H1 (cell line): Measurements from ENCODE around the gene NHLH1. TPM values are rescaled to one million over a fixed set of nuclear protein-coding genes. Genes with fewer than 3 reads are reported as not detected.
A peak's percentile ranks its signal among the peaks of the same experiment; 100 is the strongest.

ENCODE experiments used
- ATF3 ChIP-seq: IDR thresholded peaks from 2 replicates; pipeline ENCODE4 v1.6.1; 2011; ENCODE audit warnings: low read depth, mild to moderate bottlenecking, low read length; ENCODE audit not compliant: insufficient read depth
- CREB1 ChIP-seq: IDR thresholded peaks from 2 replicates; pipeline ENCODE4 v1.6.1; 2012; ENCODE audit warnings: inconsistent platforms
- CTBP2 ChIP-seq: IDR thresholded peaks from 2 replicates; pipeline ENCODE4 v1.7.0; 2011; ENCODE audit warnings: borderline replicate concordance, mild to moderate bottlenecking, moderate library complexity, mixed read lengths, low read length; ENCODE audit not compliant: insufficient read depth, insufficient read length
- CTCF ChIP-seq, 3 experiments: IDR thresholded peaks; 1 replicate in 2 of 3; 2 replicates in 1 of 3; pipeline versions ENCODE4 v1.5.1 to v1.6.1; 2011; ENCODE audit warnings: low read length in 3 of 3, mild to moderate bottlenecking in 3 of 3, inconsistent platforms in 2 of 3, low read depth in 1 of 3, moderate library complexity in 1 of 3; ENCODE audit not compliant: insufficient read depth in 1 of 3; ENCODE audit errors: control extremely low read depth in 1 of 3
- E2F6 ChIP-seq: IDR thresholded peaks from 2 replicates; pipeline ENCODE4 v1.6.1; 2012; ENCODE audit warnings: inconsistent platforms
- EGR1 ChIP-seq: IDR thresholded peaks from 2 replicates; pipeline ENCODE4 v1.6.1; 2011; ENCODE audit warnings: low read depth, low read length, borderline replicate concordance
- FOSL1 ChIP-seq: IDR thresholded peaks from 2 replicates; pipeline ENCODE4 v1.6.1; 2011; ENCODE audit warnings: mild to moderate bottlenecking, low read depth, low read length, moderate library complexity; ENCODE audit not compliant: insufficient read depth
- GTF2F1 ChIP-seq: IDR thresholded peaks from 2 replicates; pipeline ENCODE4 v1.6.1; 2012; ENCODE audit warnings: low read depth, low read length, improper control_type of control experiment, borderline replicate concordance
- JUN ChIP-seq: IDR thresholded peaks from 2 replicates; pipeline ENCODE4 v1.6.1; 2011; ENCODE audit warnings: low read depth, mild to moderate bottlenecking, improper control_type of control experiment, low read length
- KDM4A ChIP-seq: IDR thresholded peaks from one replicate; pipeline ENCODE4 v1.7.1; 2012; ENCODE audit warnings: low read depth, mild to moderate bottlenecking, moderate library complexity, low read length, inconsistent platforms; ENCODE audit not compliant: severe bottlenecking
- MAFK ChIP-seq: IDR thresholded peaks from 2 replicates; pipeline ENCODE4 v1.6.1; 2012; ENCODE audit warnings: low read depth, mild to moderate bottlenecking, improper control_type of control experiment, low read length
- NRF1 ChIP-seq: IDR thresholded peaks from 2 replicates; pipeline ENCODE4 v1.6.1; 2011; ENCODE audit warnings: mild to moderate bottlenecking, low read depth, low read length, improper control_type of control experiment
- POLR2A ChIP-seq, 2 experiments: IDR thresholded peaks; 1 replicate in 1 of 2; 2 replicates in 1 of 2; pipeline ENCODE4 v1.6.1; 2011; ENCODE audit warnings: low read depth in 2 of 2, low read length in 2 of 2, mild to moderate bottlenecking in 2 of 2; ENCODE audit errors: control extremely low read depth in 1 of 2
- SIN3A ChIP-seq, 2 experiments: IDR thresholded peaks in 1 of 2; conservative IDR thresholded peaks in 1 of 2; 2 replicates each; pipeline ENCODE4 v1.6.1; 2011 to 2012; ENCODE audit warnings: low read length in 2 of 2, improper control_type of control experiment in 1 of 2, low read depth in 1 of 2, mild to moderate bottlenecking in 1 of 2
- SP2 ChIP-seq: IDR thresholded peaks from 2 replicates; pipeline ENCODE4 v1.6.1; 2012; ENCODE audit warnings: mild to moderate bottlenecking, low read length, inconsistent platforms
- SP4 ChIP-seq: IDR thresholded peaks from 2 replicates; pipeline ENCODE4 v1.6.1; 2012; ENCODE audit warnings: low read length, inconsistent platforms
- SUZ12 ChIP-seq: fragments of 200-600 bp; sonication (generic); IDR thresholded peaks from 2 replicates; pipeline ENCODE4 v1.6.1; 2012; ENCODE audit warnings: mild to moderate bottlenecking, inconsistent platforms, low read length, moderate library complexity, mixed read lengths
- TBP ChIP-seq: IDR thresholded peaks from 2 replicates; pipeline ENCODE4 v1.6.1; 2011; ENCODE audit warnings: low read depth, low read length, improper control_type of control experiment
- ZNF274 ChIP-seq: IDR thresholded peaks from 2 replicates; pipeline ENCODE4 v1.7.0; 2012; ENCODE audit warnings: low read length, borderline replicate concordance; ENCODE audit errors: extremely low read depth
- polyA plus RNA-seq, 7 experiments: library from polyadenylated mRNA; depleted of rRNA in 3 of 7; stranded (reverse) in 5 of 7; unstranded in 2 of 7; fragments of >200 nt in 5 of 7; fragments of 200-250 nt in 2 of 7; gene quantifications; 1 replicate in 5 of 7; 2 replicates in 1 of 7; 4 replicates in 1 of 7; pipeline versions ENCODE4 v1.2.1 to v1.2.3, GENCODE V29; 2011 to 2013; ENCODE audit warnings: missing spikeins in 2 of 7, mixed read lengths in 2 of 7
- total RNA-seq: library from RNA; stranded (reverse); fragmentation: NEBNext Ultra II Directional; extraction: Animal tissue kit (Norgen Biotek cat#: 25700); gene quantifications from 2 replicates; pipeline ENCODE4 v1.2.1, GENCODE V29; 2021

Gene NHLH1
- total and polyA plus RNA-seq, 2 of the 8 experiments (the other 6 are each of a cell fraction or from before 2014, with no cell fraction given): 0.39 to 0.91 TPM

DNA sequence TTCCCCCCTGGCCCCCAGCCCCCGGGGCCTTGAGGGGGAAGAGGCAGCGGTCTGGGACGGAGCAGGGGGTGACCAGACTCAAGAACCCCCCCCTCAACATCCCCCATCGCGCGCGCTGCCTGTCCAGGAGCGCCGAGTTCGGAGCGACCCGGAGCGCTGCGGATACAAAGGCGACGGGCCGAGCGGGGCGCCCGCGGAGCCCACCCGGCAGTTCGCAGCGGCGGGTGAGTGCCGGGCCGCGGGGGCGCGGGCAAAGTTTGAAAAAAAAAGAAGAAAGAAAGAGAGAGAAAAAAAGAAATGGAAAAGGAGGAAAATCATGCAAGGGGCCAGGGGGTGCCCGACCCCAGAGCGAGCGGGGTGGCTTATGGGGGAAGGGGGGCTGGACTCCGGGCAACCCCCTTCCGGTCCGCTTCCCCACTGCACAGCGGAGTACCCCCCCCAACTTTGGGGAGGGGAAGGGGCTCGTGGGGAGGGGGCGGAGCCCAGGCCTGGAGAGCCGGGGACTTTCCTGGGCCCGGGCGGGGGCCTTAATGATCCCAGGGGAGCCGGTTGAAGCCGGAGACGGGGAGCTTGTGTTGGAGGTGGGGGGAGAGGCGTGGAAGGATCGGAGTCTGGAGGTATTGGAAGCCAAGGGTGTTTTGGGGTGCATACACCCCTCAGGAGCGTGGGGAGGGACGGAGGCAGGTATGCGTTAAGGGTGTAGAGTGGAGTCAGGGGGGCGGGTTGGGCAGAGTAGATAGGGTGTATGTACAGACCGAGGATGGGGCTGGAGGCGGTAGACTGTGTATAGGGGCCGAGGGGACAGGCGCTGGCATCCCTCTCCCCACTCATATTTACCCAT lies 34.0 kb downstream of the NHLH1 start (continued):
- TF ChIP-seq CREB1 (no peak), POLR2A (IDR thresholded peaks at IDR 0.05; ENCODE audit: control extremely low read depth in 1 of 2, low read depth in 2 of 2, low read length in 2 of 2) (no peak), SIN3A (conservative IDR thresholded peaks at IDR 0.05 in 1 of 2, IDR thresholded peaks at IDR 0.05 in 1 of 2; ENCODE audit: low read depth in 1 of 2, low read length in 2 of 2) (peak in 1 of 2 experiments; percentile 17; a peak in 1 of 4 replicates), E2F6 (no peak), CTBP2 (no peak), ZNF274 (no peak), CTCF (IDR thresholded peaks at IDR 0.05; ENCODE audit: control extremely low read depth in 1 of 3, insufficient read depth in 1 of 3, low read depth in 1 of 3, low read length in 3 of 3) (no peak), JUN (no peak), MAFK (no peak), KDM4A (no peak), ATF3 (no peak), SP2 (no peak), SP4 (no peak), TBP (no peak), FOSL1 (no peak), SUZ12 (no peak), EGR1 (no peak), NRF1 (no peak), GTF2F1 (no peak)
